ENCODE data around the gene RIPPLY3. TPM values are rescaled to one million over a fixed set of nuclear protein-coding genes. Genes with fewer than 3 reads are reported as not detected.
"Not testable (repeated sequence)": the region's sequence is repeated elsewhere in the genome, so short reads cannot be mapped to it uniquely, and the experiment has no call there.

The RIPPLY3 gene
- total RNA-seq, 1 donor from 2014 or later, result 0.27 TPM

DNA sequence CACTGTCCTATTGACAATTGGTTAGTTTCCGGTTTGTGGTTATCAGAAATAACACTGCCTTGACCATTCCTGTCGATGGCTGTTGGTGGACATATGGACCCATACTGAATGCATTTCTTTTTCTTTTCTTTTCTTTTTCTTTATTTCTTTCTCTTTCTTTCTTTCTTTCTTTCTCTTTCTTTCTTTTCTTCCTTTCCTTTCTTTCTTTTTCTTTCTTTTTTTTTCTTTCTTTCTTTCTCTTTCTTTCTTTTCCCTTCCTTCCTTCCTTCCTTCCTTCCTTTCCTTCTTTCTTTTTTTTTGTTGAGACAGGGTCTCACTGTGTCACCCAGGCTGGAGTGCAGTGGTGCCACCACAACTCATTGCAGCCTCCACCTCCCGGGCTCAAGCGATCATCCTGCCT, 24.4 kb downstream of the RIPPLY3 start:
- H3K27ac Mint-ChIP-seq (ENCODE audit: unreplicated experiment), result no peak overlapping the region
- H3K9me3 Mint-ChIP-seq (ENCODE audit: unreplicated experiment), result no peaks in the 10 kb centered on the region
- no peak overlapping the region for H3K4me3 Mint-ChIP-seq (ENCODE audit: unreplicated experiment)
- TF ChIP-seq, protein P1, sequence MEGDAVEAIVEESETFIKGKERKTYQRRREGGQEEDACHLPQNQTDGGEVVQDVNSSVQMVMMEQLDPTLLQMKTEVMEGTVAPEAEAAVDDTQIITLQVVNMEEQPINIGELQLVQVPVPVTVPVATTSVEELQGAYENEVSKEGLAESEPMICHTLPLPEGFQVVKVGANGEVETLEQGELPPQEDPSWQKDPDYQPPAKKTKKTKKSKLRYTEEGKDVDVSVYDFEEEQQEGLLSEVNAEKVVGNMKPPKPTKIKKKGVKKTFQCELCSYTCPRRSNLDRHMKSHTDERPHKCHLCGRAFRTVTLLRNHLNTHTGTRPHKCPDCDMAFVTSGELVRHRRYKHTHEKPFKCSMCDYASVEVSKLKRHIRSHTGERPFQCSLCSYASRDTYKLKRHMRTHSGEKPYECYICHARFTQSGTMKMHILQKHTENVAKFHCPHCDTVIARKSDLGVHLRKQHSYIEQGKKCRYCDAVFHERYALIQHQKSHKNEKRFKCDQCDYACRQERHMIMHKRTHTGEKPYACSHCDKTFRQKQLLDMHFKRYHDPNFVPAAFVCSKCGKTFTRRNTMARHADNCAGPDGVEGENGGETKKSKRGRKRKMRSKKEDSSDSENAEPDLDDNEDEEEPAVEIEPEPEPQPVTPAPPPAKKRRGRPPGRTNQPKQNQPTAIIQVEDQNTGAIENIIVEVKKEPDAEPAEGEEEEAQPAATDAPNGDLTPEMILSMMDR (IDR thresholded peaks at IDR 0.05), result no peak
- H3K4me1 Mint-ChIP-seq (ENCODE audit: unreplicated experiment), result peaks cover 3% of the 10 kb centered on the region
- H3K36me3 Mint-ChIP-seq (ENCODE audit: unreplicated experiment), result no peaks in the 10 kb centered on the region
- H3K27me3 Mint-ChIP-seq (ENCODE audit: unreplicated experiment), result peaks cover 4% of the 10 kb centered on the region
- DNase-seq (ENCODE audit: extremely low spot score, unreplicated experiment), result no peak

DNA sequence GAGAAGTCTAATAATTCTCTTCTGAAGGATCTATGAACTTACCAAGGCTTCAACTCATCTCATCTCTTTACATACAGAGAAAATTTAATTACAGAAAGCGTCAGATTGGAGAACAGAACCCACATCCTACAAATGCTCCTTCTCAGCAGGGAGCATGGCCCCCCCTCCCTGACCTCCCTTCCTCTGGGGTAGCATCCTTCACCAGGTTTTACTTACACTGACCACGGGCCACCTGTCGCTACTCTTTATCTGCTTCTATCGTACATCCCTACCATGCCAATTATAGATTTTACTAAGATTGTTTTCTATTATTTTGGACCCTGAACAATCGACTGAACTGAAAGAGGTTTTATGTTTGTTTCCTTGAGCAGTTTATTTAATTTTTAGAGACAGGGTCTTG, 25.8 kb downstream of the RIPPLY3 start:
- TF ChIP-seq, protein P1 (IDR thresholded peaks at IDR 0.05), result no peak
- Mint-ChIP-seq H3K36me3 (ENCODE audit: unreplicated experiment) (no peaks in the 10 kb centered on the region), H3K27me3 (ENCODE audit: unreplicated experiment) (no peaks in the 10 kb centered on the region), H3K4me1 (ENCODE audit: unreplicated experiment) (peaks cover 5% of the 10 kb centered on the region), H3K4me3 (ENCODE audit: unreplicated experiment) (no peak overlapping the region), H3K9me3 (ENCODE audit: unreplicated experiment) (peaks cover 4% of the 10 kb centered on the region), H3K27ac (ENCODE audit: unreplicated experiment) (no peak overlapping the region)
- no peak for DNase-seq (ENCODE audit: extremely low spot score, unreplicated experiment)

DNA sequence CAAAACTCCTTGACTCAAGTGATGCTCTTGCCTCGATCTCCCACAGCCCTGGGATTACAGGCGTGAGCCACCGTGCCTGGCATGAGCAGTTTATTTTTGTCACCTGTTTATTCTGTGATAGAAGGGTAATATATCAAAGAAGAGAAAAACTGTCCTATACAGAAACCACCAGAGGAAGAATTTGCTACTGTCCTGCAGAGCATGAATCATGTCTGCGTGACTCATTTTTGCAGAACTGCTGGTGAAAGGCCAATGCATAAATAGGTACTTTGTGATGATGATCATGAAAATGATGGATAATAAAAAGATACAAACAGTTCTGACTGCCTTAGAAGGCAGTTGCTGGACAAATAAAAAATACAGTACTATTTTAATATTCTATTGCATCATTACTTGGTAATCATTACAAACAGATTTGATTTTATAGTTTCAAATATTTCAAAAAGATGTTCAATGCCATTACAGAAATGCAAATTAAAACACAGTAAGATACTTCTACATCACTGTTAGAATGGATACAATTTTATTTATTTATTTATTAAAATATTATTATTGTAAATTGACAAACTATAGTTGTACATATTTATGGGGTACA, 26.5 kb downstream of the RIPPLY3 start:
- Mint-ChIP-seq H3K36me3 (ENCODE audit: unreplicated experiment) (no peaks in the 10 kb centered on the region), H3K4me3 (ENCODE audit: unreplicated experiment) (no peak overlapping the region), H3K27me3 (ENCODE audit: unreplicated experiment) (peaks cover 2% of the 10 kb centered on the region), H3K4me1 (ENCODE audit: unreplicated experiment) (peaks cover 5% of the 10 kb centered on the region), H3K9me3 (ENCODE audit: unreplicated experiment) (peaks cover 4% of the 10 kb centered on the region), H3K27ac (ENCODE audit: unreplicated experiment) (no peak overlapping the region)
- TF ChIP-seq, protein P1 (IDR thresholded peaks at IDR 0.05), result no peak
- DNase-seq (ENCODE audit: extremely low spot score, unreplicated experiment), result no peak

DNA sequence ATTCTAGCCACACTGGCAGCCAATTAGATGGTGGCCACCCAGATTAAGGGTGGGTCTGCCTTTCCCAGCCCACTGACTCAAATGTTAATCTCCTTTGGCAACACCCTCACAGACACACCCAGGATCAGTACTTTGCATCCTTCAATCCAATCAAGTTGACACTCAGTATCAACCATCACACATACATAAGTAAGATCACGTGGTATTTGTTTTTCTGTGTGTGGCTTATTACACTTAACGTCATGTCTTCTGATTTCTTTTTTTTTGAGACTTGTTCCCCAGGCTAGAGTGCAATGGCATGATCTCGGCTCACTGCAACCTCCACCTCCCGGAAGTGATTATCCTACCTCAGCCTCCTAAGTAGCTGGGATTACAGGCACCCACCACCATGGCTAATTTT, 27.9 kb downstream of the RIPPLY3 start:
- H3K27me3 Mint-ChIP-seq (ENCODE audit: unreplicated experiment); H3K27ac Mint-ChIP-seq (ENCODE audit: unreplicated experiment); H3K9me3 Mint-ChIP-seq (ENCODE audit: unreplicated experiment); H3K4me3 Mint-ChIP-seq (ENCODE audit: unreplicated experiment); H3K36me3 Mint-ChIP-seq (ENCODE audit: unreplicated experiment); H3K4me1 Mint-ChIP-seq (ENCODE audit: unreplicated experiment); DNase-seq (ENCODE audit: extremely low spot score, unreplicated experiment): not testable (repeated sequence)

DNA sequence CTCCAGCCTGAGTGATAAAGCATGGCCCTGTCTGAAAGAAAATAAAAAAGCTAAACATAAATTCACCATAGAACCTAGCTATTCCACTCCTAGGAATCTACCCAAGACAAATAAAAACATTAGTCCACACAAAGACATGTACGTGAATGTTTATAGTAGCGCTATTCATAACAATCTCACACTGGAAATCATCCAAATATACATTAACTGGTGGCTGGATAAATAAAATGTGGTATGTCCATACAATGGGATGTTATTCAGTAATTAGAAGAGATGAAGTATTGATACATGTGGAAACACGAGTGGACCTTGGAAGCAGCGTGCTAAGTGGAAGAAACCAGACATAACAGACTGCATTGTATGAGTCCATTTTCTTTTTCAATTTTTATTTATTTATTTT, 29.7 kb downstream of the RIPPLY3 start:
- TF ChIP-seq, protein P1 (IDR thresholded peaks at IDR 0.05), result no peak
- Mint-ChIP-seq H3K27ac (ENCODE audit: unreplicated experiment) (no peak overlapping the region), H3K4me3 (ENCODE audit: unreplicated experiment) (no peak overlapping the region), H3K27me3 (ENCODE audit: unreplicated experiment) (peaks cover 3% of the 10 kb centered on the region), H3K36me3 (ENCODE audit: unreplicated experiment) (no peaks in the 10 kb centered on the region), H3K4me1 (ENCODE audit: unreplicated experiment) (peaks cover 5% of the 10 kb centered on the region), H3K9me3 (ENCODE audit: unreplicated experiment) (peaks cover 4% of the 10 kb centered on the region)
- no peak for DNase-seq (ENCODE audit: extremely low spot score, unreplicated experiment)

Data from osteocyte (in vitro differentiated cells).